GM21825 (cell line): ENCODE data around the gene ACAT2.
A peak's percentile ranks its signal among the peaks of the same experiment; 100 is the strongest.
"Not testable (repeated sequence)": the region's sequence is repeated elsewhere in the genome, so short reads cannot be mapped to it uniquely, and the experiment has no call there.

Experiments used
- ATAC-seq: cut with Tn5 transposase; IDR thresholded peaks from one replicate; pipeline ENCODE4 v1.9.1; 2021; ENCODE audit warnings: mild to moderate bottlenecking, moderate library complexity; ENCODE audit not compliant: unreplicated experiment

The ACAT2 gene

DNA sequence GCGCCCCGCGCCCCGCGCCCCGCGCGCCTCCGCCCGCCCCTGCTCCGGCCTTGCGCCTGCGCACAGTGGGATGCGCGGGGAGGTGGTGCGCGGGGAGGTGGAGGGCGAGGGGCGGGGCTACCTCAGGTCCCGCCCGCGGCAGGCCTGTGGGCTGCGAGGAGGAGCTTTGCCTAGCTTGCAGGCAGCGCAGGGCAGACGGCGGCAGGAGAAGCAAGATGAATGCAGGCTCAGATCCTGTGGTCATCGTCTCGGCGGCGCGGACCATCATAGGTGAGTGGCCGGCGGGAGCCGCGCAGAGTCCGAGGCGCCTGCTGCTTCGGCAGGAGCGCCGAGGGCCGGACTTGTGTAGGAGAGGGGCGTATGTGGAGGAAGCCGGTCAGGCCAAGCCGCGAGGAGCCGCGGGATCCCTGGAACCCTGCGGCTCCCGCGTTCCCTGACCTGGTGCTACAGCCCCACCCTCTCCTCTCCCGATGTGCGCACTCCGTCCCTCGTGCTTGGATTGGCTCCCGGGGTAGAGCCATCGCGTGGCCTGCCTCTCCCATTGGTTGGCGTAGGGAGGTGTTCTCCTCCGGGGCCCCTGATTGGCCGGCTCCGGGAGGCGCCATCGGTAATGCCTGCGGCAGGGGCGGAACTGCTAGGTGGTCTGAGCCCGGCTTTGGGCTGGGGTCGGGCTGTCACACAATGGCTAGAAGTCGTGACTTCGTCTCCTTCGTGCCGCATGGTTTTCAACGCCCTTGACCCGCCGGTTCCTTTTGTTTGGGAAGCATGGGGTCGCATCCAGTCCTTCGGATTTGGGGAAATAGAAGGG lies at the start of gene ACAT2:
ACAT2 (plus strand) TSS at position 173 of the 808 bp plus-strand sequence; CDS start at position 216, 43 bp downstream.
- peak; percentile 94 for ATAC-seq

- not testable (repeated sequence) for ATAC-seq
Observed at GRCh38 chr6:159712389-159712788, 49.5 kb upstream of the ACAT2 start.

- no peak for ATAC-seq
Observed at GRCh38 chr6:159713984-159714383, 47.9 kb upstream of the ACAT2 start.

DNA sequence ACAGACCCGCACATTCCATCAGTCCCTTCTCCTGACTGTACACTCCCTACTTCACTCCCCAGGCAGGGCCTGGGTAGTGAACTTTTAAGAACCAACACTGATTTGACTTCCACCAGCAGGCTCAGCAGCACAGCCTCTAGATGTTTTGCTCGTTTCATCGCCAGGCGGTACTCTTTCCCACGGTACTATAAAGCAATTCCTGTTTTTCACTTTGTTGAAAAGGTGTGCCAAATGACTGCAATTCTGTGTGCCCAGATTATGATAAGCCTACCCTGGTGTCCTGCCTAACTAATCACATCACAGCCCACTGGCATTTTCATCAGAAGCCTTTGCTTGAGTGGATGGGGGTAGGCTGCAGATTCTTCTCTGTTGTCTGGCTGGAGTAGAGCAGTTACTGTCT lies 47.4 kb upstream of the ACAT2 start:
- no peak for ATAC-seq

GRCh38 chr6:159715166-159715565 lies 46.7 kb upstream of the ACAT2 start:
- no peak for ATAC-seq

DNA sequence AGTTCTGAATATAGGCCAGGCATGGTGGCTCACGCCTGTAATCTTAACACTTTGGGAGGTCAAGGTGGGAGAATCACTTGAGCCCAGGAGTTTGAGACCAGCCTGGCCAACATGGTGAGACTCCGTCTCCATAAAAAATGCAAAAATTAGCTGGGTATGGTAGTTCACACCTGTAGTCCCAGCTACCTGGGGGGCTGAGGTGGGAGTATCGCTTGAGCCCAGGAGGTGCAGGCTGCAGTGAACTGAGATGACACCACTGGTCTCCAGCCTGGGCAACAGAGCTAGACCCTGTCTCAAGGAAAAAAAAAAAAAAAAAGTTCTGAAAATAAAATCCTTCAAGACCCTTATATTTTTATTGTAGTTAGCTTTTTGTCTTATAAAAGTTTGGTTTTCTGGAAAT lies 46.2 kb upstream of the ACAT2 start:
- no peak for ATAC-seq

DNA sequence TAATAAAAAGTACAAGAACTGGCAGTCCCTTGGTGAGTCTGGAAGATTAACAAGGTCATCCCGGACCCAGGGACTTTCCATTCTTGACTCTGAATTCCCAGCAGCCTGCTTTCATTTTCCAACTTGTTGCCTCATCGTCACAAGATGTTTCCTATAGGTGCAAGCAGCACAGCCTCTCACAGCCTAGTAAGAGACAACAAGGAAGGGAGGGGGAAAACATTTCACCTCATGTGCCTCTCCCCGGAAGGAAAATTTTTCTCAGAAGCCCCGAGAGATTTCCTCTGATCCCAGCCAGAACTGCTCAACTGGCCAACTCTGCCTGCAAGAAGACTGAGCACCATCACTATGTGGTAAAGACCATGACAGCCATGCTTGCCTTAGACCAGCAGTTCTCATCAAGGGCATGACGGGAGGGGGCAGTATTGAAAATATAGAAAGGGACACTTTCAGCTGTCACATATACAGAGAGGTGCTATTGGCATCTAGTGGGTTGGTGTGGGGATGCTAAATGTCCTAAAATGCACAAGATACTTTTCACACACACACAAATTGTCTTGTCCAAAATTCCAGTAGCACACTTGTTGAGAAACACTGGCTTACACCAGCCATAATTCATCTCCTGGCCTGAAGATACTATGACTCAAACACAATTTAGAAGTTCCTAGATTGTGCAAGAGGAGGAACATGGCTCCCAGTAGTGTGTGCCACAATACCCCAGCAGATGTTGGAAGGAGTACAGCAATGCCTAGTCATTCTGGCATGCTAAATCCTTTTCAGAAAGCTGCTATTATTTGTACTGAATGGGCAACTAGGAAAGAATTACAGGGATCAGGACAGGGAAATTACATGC lies 45.4 kb upstream of the ACAT2 start:
- no peak for ATAC-seq

DNA sequence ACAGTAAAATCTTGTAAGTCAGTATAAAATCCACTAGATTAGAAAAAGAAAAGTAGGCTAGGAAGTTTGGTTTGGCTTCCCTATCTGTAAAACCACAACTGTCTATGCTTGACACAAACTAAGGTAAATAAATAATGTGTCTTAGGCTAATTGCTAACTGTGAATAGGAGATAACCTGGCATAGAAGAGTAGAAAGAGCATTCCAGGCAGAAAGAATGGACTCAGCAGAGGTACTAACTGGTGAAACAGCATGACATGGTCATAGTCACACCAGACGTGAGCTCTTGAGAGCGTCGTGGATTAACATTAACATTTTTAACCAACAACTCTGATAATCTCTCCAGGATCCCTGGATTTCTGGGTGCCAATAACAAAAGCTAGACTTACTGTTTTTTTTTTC lies 43.2 kb upstream of the ACAT2 start:
- ATAC-seq, result no peak

DNA sequence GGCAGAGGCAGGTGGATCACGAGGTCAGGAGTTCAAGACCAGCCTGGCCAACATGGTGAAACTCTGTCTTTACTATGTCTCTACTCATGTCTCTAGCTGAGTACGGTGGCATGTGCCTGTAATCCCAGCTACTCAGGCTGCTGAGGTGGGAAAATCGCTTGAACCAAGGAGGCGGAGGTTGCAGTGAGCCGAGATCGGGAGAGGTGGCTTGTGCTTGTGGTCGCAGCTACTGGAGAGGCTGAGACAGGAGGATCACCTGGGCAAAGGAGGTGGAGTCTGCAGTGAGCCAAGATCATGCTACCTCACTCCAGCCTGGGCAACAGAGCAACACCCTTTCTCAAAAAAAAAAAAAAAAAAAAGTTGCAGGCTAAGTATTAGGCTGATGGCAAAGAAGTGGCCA lies 42.6 kb upstream of the ACAT2 start:
- ATAC-seq, result no peak

DNA sequence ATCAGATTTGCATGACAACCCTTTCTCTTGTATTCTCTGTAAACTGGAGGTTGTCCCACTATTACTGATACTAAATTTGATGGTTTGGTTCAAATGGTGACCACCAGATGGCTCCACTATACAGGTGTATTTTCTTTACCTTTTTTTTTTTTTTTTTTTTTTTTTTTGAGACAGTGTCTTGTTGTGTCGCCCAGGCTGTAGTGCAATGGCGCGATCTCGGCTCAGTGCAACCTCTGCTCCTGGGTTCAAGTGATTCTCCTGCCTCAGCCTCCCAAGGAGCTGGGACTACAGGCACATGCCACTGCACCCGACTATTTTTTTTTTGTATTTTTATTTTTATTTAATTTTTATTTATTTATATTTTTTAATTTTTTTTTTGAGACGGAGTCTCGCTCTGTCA lies 41.1 kb upstream of the ACAT2 start:
- no peak for ATAC-seq

- not testable (repeated sequence) for ATAC-seq
Observed at GRCh38 chr6:159721981-159722380, 39.9 kb upstream of the ACAT2 start.

DNA sequence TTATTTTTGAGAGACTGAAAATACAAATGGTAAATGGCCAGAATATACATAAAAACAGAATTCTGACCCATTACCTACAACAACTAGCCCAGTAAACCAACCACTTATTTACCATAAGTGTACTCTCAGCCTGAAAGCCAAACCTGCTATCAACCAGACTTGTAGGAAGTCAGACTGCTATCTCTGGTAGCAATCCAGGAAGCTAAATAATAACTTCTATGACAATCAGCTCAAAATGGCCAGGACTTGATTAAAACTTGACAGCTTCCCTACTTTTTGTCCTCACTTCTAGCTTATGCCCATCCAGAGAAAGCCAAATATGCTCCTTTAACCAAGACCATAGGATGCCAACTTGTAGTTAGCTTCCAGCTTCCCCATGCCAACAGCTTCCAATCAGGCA lies 39.2 kb upstream of the ACAT2 start:
- no peak for ATAC-seq

- ATAC-seq, result no peak
Observed at GRCh38 chr6:159723259-159723658, 38.6 kb upstream of the ACAT2 start.

DNA sequence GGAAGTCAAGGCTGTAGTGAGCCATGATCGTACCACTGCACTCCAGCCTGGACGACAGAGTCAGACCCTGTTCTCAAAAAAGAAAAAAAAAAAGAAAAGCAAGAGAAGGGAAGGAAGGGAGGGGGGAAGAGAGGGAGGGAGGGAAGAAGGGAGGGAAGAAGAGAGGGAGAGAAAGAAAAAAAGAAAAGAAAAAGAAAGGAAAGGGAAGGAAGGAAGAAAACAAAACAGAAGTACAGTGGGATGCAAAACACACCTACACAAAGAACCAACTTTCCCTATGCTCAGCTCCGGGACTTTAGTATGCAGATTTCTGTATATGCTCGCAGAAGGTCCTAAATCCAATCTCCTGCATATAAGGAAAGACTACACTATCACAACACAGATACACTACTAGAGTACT lies 37.1 kb upstream of the ACAT2 start:
- no peak for ATAC-seq

- ATAC-seq, result not testable (repeated sequence)
Observed at GRCh38 chr6:159725208-159725607, 36.6 kb upstream of the ACAT2 start.

GRCh38 chr6:159726255-159726917 lies 35.5 kb upstream of the ACAT2 start:
- ATAC-seq, result peak; percentile 26

GRCh38 chr6:159726918-159727716 lies 34.7 kb upstream of the ACAT2 start, which contains the start of gene WTAP:
WTAP (plus strand) TSS chr6:159727506; CDS start chr6:159736266, 8,760 bp downstream.
- peak; percentile 71 for ATAC-seq

- ATAC-seq, result peak; percentile 36
Observed at GRCh38 chr6:159727717-159728445, 34.0 kb upstream of the ACAT2 start.

GRCh38 chr6:159728531-159728964 lies 33.3 kb upstream of the ACAT2 start:
- ATAC-seq, result no peak
